H1 (cell line): ENCODE data around the gene ACLY. TPM values are rescaled to one million over a fixed set of nuclear protein-coding genes. Genes with fewer than 3 reads are reported as not detected.

Experiments used
- CTCF ChIA-PET: fragments of 300-600 bp; sonication (Branson Sonifier 250); formaldehyde crosslinking; loops from one replicate; lab custom pipeline; 2021; ENCODE audit not compliant: partially characterized antibody; lab: Charles Lee
- POLR2A ChIA-PET: fragments of 300-600 bp; sonication (Branson Sonifier 250); formaldehyde crosslinking; loops from one replicate; lab custom pipeline; 2021; ENCODE audit warnings: inconsistent platforms; ENCODE audit not compliant: partially characterized antibody; lab: Charles Lee
- DNase-seq, 2 experiments: peaks; one replicate each; pipeline versions ENCODE4 v3.0.0 to v3.0.0-alpha.2; 2010 to 2022; ENCODE audit warnings: low spot score in 2 of 2, low read depth in 1 of 2, mixed read lengths in 1 of 2
- FAIRE-seq: peaks from 2 replicates; lab custom pipeline; 2011; peaks lifted over from hg19 to GRCh38; lab: Jason Lieb, UNC
- H2AFZ ChIP-seq: 2 replicates; pipeline ENCODE4 v1.8.1; 2012; ENCODE audit warnings: low read length, inconsistent platforms
- H2AK5ac ChIP-seq: 2 replicates; pipeline ENCODE4 v1.6.1; 2013; ENCODE audit warnings: low read depth, low read length
- H2BK120ac ChIP-seq: replicated peaks from 2 replicates; pipeline ENCODE3; 2013; ENCODE audit warnings: low read depth, low read length, inconsistent platforms
- H2BK12ac ChIP-seq: 2 replicates; pipeline ENCODE4 v1.6.1; 2013; ENCODE audit warnings: low read depth, low read length
- H2BK15ac ChIP-seq: 2 replicates; pipeline ENCODE4 v1.6.1; 2013; ENCODE audit warnings: low read length
- H2BK20ac ChIP-seq: 2 replicates; pipeline ENCODE4 v1.6.1; 2013; ENCODE audit warnings: low read length
- H2BK5ac ChIP-seq: 2 replicates; pipeline ENCODE4 v1.6.1; 2013; ENCODE audit warnings: low read depth, low read length
- H3K14ac ChIP-seq: 2 replicates; pipeline ENCODE4 v1.6.1; 2013; ENCODE audit warnings: inconsistent platforms; ENCODE audit not compliant: insufficient read length
- H3K18ac ChIP-seq: 2 replicates; pipeline ENCODE4 v1.6.1; 2013; ENCODE audit warnings: low read length; ENCODE audit errors: extremely low read depth
- H3K23ac ChIP-seq: 2 replicates; pipeline ENCODE4 v1.6.1; 2013; ENCODE audit warnings: inconsistent platforms; ENCODE audit not compliant: insufficient read length
- H3K23me2 ChIP-seq: 2 replicates; pipeline ENCODE4 v1.6.1; 2013; ENCODE audit warnings: low read depth, low read length
- H3K27ac ChIP-seq: 2 replicates; pipeline ENCODE4 v1.6.1; 2011; ENCODE audit warnings: low read depth, low read length, inconsistent platforms
- H3K27me3 ChIP-seq, 4 experiments: replicated peaks in 1 of 4; 1 replicate in 1 of 4; 2 replicates in 3 of 4; pipeline versions ENCODE4 v1.6.1 to v1.8.1; 2011 to 2013; ENCODE audit warnings: low read length in 3 of 4, mild to moderate bottlenecking in 3 of 4, inconsistent platforms in 2 of 4, mixed read lengths in 2 of 4, moderate library complexity in 1 of 4; ENCODE audit not compliant: control insufficient read depth in 3 of 4, insufficient read depth in 3 of 4; ENCODE audit errors: extremely low read depth in 1 of 4
- H3K36me3 ChIP-seq, 4 experiments: 2 replicates each; pipeline versions ENCODE4 v1.6.1 to v1.8.1; 2011 to 2013; ENCODE audit warnings: mild to moderate bottlenecking in 4 of 4, low read length in 3 of 4, moderate library complexity in 2 of 4, control low read depth in 1 of 4, inconsistent platforms in 1 of 4; ENCODE audit not compliant: insufficient read depth in 4 of 4, control insufficient read depth in 2 of 4
- H3K4ac ChIP-seq: replicated peaks from 2 replicates; pipeline ENCODE3; 2013; ENCODE audit warnings: low read length, low read depth, mixed read lengths, inconsistent platforms; ENCODE audit not compliant: insufficient read length
- H3K4me1 ChIP-seq, 4 experiments: replicated peaks in 1 of 4; 1 replicate in 1 of 4; 2 replicates in 3 of 4; pipeline versions ENCODE4 v1.6.1 to v1.8.1; 2011 to 2013; ENCODE audit warnings: low read length in 3 of 4, inconsistent platforms in 2 of 4, mixed read lengths in 1 of 4; ENCODE audit not compliant: insufficient read depth in 4 of 4, control insufficient read depth in 3 of 4
- H3K4me2 ChIP-seq, 2 experiments: 2 replicates each; pipeline versions ENCODE4 v1.6.1 to v1.8.1; 2011 to 2013; ENCODE audit warnings: low read depth in 2 of 2, low read length in 2 of 2, control low read depth in 1 of 2, inconsistent platforms in 1 of 2, mild to moderate bottlenecking in 1 of 2; ENCODE audit not compliant: insufficient read depth in 1 of 2
- H3K4me3 ChIP-seq, 4 experiments: fragments of 200-600, 300-600 bp in 1 of 4; sonication (generic), shearing (Covaris generic), sonication (Bioruptor Twin) in 1 of 4; 2 replicates each; pipeline versions ENCODE4 v1.5.1 to v1.8.1; 2011 to 2016; ENCODE audit warnings: low read length in 4 of 4, low read depth in 3 of 4, control low read depth in 2 of 4, inconsistent platforms in 2 of 4, mild to moderate bottlenecking in 2 of 4, mixed read lengths in 1 of 4, moderate library complexity in 1 of 4; ENCODE audit not compliant: insufficient read depth in 2 of 4; ENCODE audit errors: extremely low read depth in 1 of 4
- H3K56ac ChIP-seq: replicated peaks from 2 replicates; pipeline ENCODE3; 2013; ENCODE audit warnings: low read depth, mild to moderate bottlenecking, mixed read lengths, low read length, inconsistent platforms; ENCODE audit not compliant: insufficient read length
- H3K79me1 ChIP-seq: 2 replicates; pipeline ENCODE4 v1.6.1; 2013; ENCODE audit warnings: low read depth, low read length, control low read depth
- H3K79me2 ChIP-seq, 2 experiments: 2 replicates each; pipeline versions ENCODE4 v1.6.1 to v1.8.1; 2012 to 2013; ENCODE audit warnings: low read length in 2 of 2, mild to moderate bottlenecking in 2 of 2, inconsistent platforms in 1 of 2; ENCODE audit not compliant: insufficient read depth in 2 of 2, control insufficient read depth in 1 of 2
- H3K9ac ChIP-seq, 4 experiments: replicated peaks in 1 of 4; 1 replicate in 1 of 4; 2 replicates in 3 of 4; pipeline versions ENCODE4 v1.6.1 to v1.8.1; 2011 to 2013; ENCODE audit warnings: low read depth in 3 of 4, low read length in 3 of 4, control low read depth in 2 of 4, mild to moderate bottlenecking in 2 of 4, moderate library complexity in 2 of 4, inconsistent platforms in 1 of 4; ENCODE audit errors: extremely low read depth in 1 of 4
- H3K9me3 ChIP-seq, 2 experiments: 2 replicates each; pipeline versions ENCODE4 v1.6.1 to v1.8.1; 2012 to 2013; ENCODE audit warnings: mild to moderate bottlenecking in 2 of 2, moderate library complexity in 2 of 2, control low read depth in 1 of 2, inconsistent platforms in 1 of 2, low read depth in 1 of 2, low read length in 1 of 2, mixed read lengths in 1 of 2; ENCODE audit not compliant: insufficient read depth in 2 of 2
- H4K20me1 ChIP-seq, 2 experiments: replicated peaks in 1 of 2; 2 replicates each; pipeline versions ENCODE3 to v1.8.1; 2011 to 2013; ENCODE audit warnings: inconsistent platforms in 2 of 2, low read length in 2 of 2, mild to moderate bottlenecking in 1 of 2; ENCODE audit not compliant: insufficient read depth in 2 of 2, control insufficient read depth in 1 of 2
- H4K5ac ChIP-seq: 2 replicates; pipeline ENCODE4 v1.6.1; 2013; ENCODE audit warnings: low read length, low read depth, mixed read lengths, inconsistent platforms; ENCODE audit not compliant: insufficient read length
- H4K8ac ChIP-seq: 2 replicates; pipeline ENCODE4 v1.8.0; 2013; ENCODE audit warnings: mild to moderate bottlenecking, moderate library complexity, low read length, inconsistent platforms; ENCODE audit not compliant: insufficient read depth; ENCODE audit errors: extremely low read depth
- H4K91ac ChIP-seq: replicated peaks from 2 replicates; pipeline ENCODE3; 2013; ENCODE audit warnings: low read length, mixed read lengths, inconsistent platforms; ENCODE audit not compliant: insufficient read length
- ASH2L ChIP-seq: fragments of 200-600, 300-600 bp; sonication (generic); IDR thresholded peaks from one replicate; pipeline ENCODE4 v1.7.1; 2017; ENCODE audit warnings: low read length
- BCL11A ChIP-seq, 2 experiments: IDR thresholded peaks; one replicate each; pipeline ENCODE4 v1.6.1; 2011; ENCODE audit warnings: low read depth in 2 of 2, low read length in 2 of 2, mild to moderate bottlenecking in 2 of 2
- CEBPB ChIP-seq: IDR thresholded peaks from 2 replicates; pipeline ENCODE4 v1.6.1; 2012; ENCODE audit warnings: low read depth, low read length
- CHD1 ChIP-seq: IDR thresholded peaks from 2 replicates; pipeline ENCODE4 v1.6.1; 2012; ENCODE audit warnings: low read depth, low read length, improper control_type of control experiment
- CREB1 ChIP-seq: IDR thresholded peaks from 2 replicates; pipeline ENCODE4 v1.6.1; 2012; ENCODE audit warnings: inconsistent platforms
- CTBP2 ChIP-seq: IDR thresholded peaks from 2 replicates; pipeline ENCODE4 v1.7.0; 2011; ENCODE audit warnings: borderline replicate concordance, mild to moderate bottlenecking, moderate library complexity, mixed read lengths, low read length; ENCODE audit not compliant: insufficient read depth, insufficient read length
- EP300 ChIP-seq, 2 experiments: IDR thresholded peaks; 1 replicate in 1 of 2; 2 replicates in 1 of 2; pipeline ENCODE4 v1.6.1; 2011 to 2012; ENCODE audit warnings: low read depth in 2 of 2, low read length in 2 of 2, mild to moderate bottlenecking in 2 of 2, borderline replicate concordance in 1 of 2, inconsistent platforms in 1 of 2, moderate library complexity in 1 of 2
- EZH2 ChIP-seq: fragments of 200-600 bp; sonication (generic); IDR thresholded peaks from 2 replicates; pipeline ENCODE4 v1.7.1; 2012; ENCODE audit warnings: low read depth, mild to moderate bottlenecking, moderate library complexity, low read length, inconsistent platforms; ENCODE audit not compliant: severe bottlenecking
- KDM4A ChIP-seq: IDR thresholded peaks from one replicate; pipeline ENCODE4 v1.7.1; 2012; ENCODE audit warnings: low read depth, mild to moderate bottlenecking, moderate library complexity, low read length, inconsistent platforms; ENCODE audit not compliant: severe bottlenecking
- NRF1 ChIP-seq: IDR thresholded peaks from 2 replicates; pipeline ENCODE4 v1.6.1; 2011; ENCODE audit warnings: mild to moderate bottlenecking, low read depth, low read length, improper control_type of control experiment
- RNF2 ChIP-seq: fragments of 200-900, 300-1000 bp; sonication (generic); IDR thresholded peaks from 2 replicates; pipeline ENCODE4 v1.7.1; 2016; ENCODE audit warnings: borderline replicate concordance, low read depth, mild to moderate bottlenecking, antibody characterized with exemption, low read length; ENCODE audit not compliant: poor library complexity, severe bottlenecking; ENCODE audit errors: missing control alignments
- SP2 ChIP-seq: IDR thresholded peaks from 2 replicates; pipeline ENCODE4 v1.6.1; 2012; ENCODE audit warnings: mild to moderate bottlenecking, low read length, inconsistent platforms
- TCF12 ChIP-seq: IDR thresholded peaks from 2 replicates; pipeline ENCODE4 v1.6.1; 2011; ENCODE audit warnings: low read depth, mild to moderate bottlenecking, low read length
- WGBS, 2 experiments: shearing (Covaris generic) in 1 of 2; methylation state at CpG; one replicate each; pipeline versions ENCODE4 v1.1.6 to v1.1.7; 2013 to 2015; ENCODE audit warnings: low lambda C conversion rate in 2 of 2, mixed read lengths in 2 of 2, inconsistent platforms in 1 of 2, low coverage in 1 of 2, missing lambda C conversion rate in 1 of 2; ENCODE audit not compliant: insufficient replicate concordance in 2 of 2, insufficient coverage in 1 of 2, insufficient read length in 1 of 2; ENCODE audit errors: extremely low coverage in 1 of 2, missing lambda C conversion rate in 1 of 2; 5-methylcytosine and 5-hydroxymethylcytosine counted together
- polyA plus RNA-seq, 7 experiments: library from polyadenylated mRNA; depleted of rRNA in 3 of 7; stranded (reverse) in 5 of 7; unstranded in 2 of 7; fragments of >200 nt in 5 of 7; fragments of 200-250 nt in 2 of 7; gene quantifications; 1 replicate in 5 of 7; 2 replicates in 1 of 7; 4 replicates in 1 of 7; pipeline versions ENCODE4 v1.2.1 to v1.2.3, GENCODE V29; 2011 to 2013; ENCODE audit warnings: missing spikeins in 2 of 7, mixed read lengths in 2 of 7
- total RNA-seq: library from RNA; stranded (reverse); fragmentation: NEBNext Ultra II Directional; extraction: Animal tissue kit (Norgen Biotek cat#: 25700); gene quantifications from 2 replicates; pipeline ENCODE4 v1.2.1, GENCODE V29; 2021

The ACLY gene
- total and polyA plus RNA-seq, 2 of the 8 experiments (the other 6 are each of a cell fraction or from before 2014, with no cell fraction given) = 167 to 393 TPM

DNA sequence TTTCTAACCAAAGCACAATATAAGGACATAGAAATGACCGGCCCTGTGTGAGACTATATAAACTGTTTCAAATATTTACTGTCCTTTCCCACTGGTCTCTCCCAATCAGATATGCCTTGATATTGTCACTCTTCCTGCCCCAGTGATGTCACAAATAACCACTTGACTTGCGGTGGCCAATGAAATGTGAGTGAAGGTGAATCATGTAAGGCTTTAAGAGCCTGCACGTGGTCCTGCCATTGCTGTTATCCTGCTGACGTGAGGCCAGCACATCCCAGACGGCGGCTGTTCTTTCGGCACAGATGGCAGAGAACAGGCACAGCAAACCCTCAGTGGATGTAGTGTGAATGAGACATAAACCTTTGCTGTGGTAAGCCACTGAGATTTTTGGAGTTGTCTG lies 48.1 kb downstream of the ACLY start:
- TF ChIP-seq CTBP2 (no peak), EP300 (IDR thresholded peaks at IDR 0.05; ENCODE audit: borderline replicate concordance in 1 of 2, low read depth in 2 of 2, low read length in 2 of 2) (no peak), ASH2L (no peak), KDM4A (no peak), NRF1 (no peak), SP2 (no peak), CREB1 (no peak), CHD1 (no peak), TCF12 (no peak), EZH2 (no peak), BCL11A (IDR thresholded peaks at IDR 0.05; ENCODE audit: low read depth in 2 of 2, low read length in 2 of 2) (no peak), RNF2 (no peak), CEBPB (no peak)

More for the DNA sequence above, 48.1 kb downstream of the ACLY start:
- Histone ChIP-seq H3K4me2 (no peak overlapping the region), H3K4ac (no peak overlapping the region), H3K4me3 (no peak overlapping the region), H4K5ac (no peak overlapping the region), H3K27ac (no peak overlapping the region), H3K23me2 (no peaks in the 10 kb centered on the region), H3K79me2 (no peaks in the 10 kb centered on the region), H2AK5ac (no peak overlapping the region), H2BK5ac (no peak overlapping the region), H3K18ac (no peak overlapping the region), H3K56ac (no peak overlapping the region), H3K9ac (no peak overlapping the region), H3K23ac (no peak overlapping the region), H3K27me3 (no peaks in the 10 kb centered on the region), H4K20me1 (peaks cover 0 to 11% of the 10 kb centered on the region in 2 experiments), H3K79me1 (no peaks in the 10 kb centered on the region; the same call in 1 of the 2 replicates), H2BK20ac (no peak overlapping the region), H2BK12ac (no peak overlapping the region), H4K91ac (no peak overlapping the region), H3K4me1 (no peaks in the 10 kb centered on the region), H3K14ac (no peak overlapping the region), H2AFZ (no peak overlapping the region), H4K8ac (no peak overlapping the region), H2BK120ac (no peak overlapping the region), H3K9me3 (peaks cover 0 to under 1% of the 10 kb centered on the region in 2 experiments; a peak in 1 of 4 replicates), H3K36me3 (peaks cover 35 to 75% (median 72%) of the 10 kb centered on the region in 4 experiments), H2BK15ac (no peak overlapping the region)
- no peak for DNase-seq
- WGBS, 2 experiments = 92% methylated on average over 7 of the region's 7 CpGs; no CpG with 5 or more reads in 1 of the 2 experiments
- no peak for FAIRE-seq
- ChIA-PET CTCF (interaction anchor here (0.6 to 1.4 kb wide), 3 partner anchors 11 to 44 kb away, joined by 3 read pairs; no protein-coding TSS in a partner anchor), POLR2A (interaction anchor here (1.1 to 2.1 kb wide), 2 partner anchors 51 to 182 kb away, joined by 3 to 5 read pairs; no protein-coding TSS in a partner anchor)
